Neutrophil (primary cell): ENCODE measurements around the gene MCCD1.
A peak's percentile ranks its signal among the peaks of the same experiment; 100 is the strongest.

Experiments
- H3K27ac ChIP-seq: fragments of 200-600 bp; sonication (generic); 2 replicates; pipeline ENCODE4 v1.5.1; 2016; ENCODE audit warnings: mild to moderate bottlenecking, moderate library complexity
- H3K27me3 ChIP-seq: fragments of 200-600 bp; sonication (generic); 2 replicates; pipeline ENCODE4 v1.6.0; 2016; ENCODE audit warnings: mild to moderate bottlenecking
- H3K36me3 ChIP-seq: fragments of 200-600 bp; sonication (generic); 2 replicates; pipeline ENCODE4 v1.5.1; 2017
- H3K4me1 ChIP-seq, 2 experiments: fragments of 200-600 bp in 1 of 2; sonication (generic) in 1 of 2; 1 replicate in 1 of 2; 2 replicates in 1 of 2; pipeline versions ENCODE4 v1.5.1 to v1.6.1; 2013 to 2016; ENCODE audit warnings: low read depth in 1 of 2, low read length in 1 of 2, mild to moderate bottlenecking in 1 of 2, moderate library complexity in 1 of 2; ENCODE audit not compliant: control insufficient read depth in 1 of 2, insufficient read depth in 1 of 2
- H3K4me3 ChIP-seq, 2 experiments: fragments of 200-600 bp in 1 of 2; sonication (generic) in 1 of 2; 1 replicate in 1 of 2; 2 replicates in 1 of 2; pipeline ENCODE4 v1.5.1; 2013 to 2016; ENCODE audit warnings: low read depth in 1 of 2, low read length in 1 of 2, mild to moderate bottlenecking in 1 of 2, moderate library complexity in 1 of 2
- H3K9me3 ChIP-seq: fragments of 200-600 bp; sonication (generic); 2 replicates; pipeline ENCODE4 v1.5.1; 2016
- TF ChIP-seq, protein P1 (sequence below): fragments of 200-600 bp; sonication (generic); IDR thresholded peaks from 2 replicates; pipeline ENCODE4 v1.5.1; 2016; ENCODE audit warnings: antibody characterized with exemption

Gene MCCD1

DNA sequence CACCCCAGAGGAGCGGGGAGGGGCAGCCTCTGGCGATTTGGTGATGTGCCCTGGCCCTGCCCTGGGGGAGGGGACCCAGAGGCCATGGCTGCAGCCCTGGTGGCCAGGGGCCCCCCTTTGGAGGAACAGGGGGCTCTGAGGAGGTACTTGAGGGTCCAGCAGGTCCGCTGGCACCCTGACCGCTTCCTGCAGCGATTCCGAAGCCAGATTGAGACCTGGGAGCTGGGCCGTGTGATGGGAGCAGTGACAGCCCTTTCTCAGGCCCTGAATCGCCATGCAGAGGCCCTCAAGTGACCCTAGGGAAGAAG, 29.5 kb downstream of the MCCD1 start:
- no peaks in the 10 kb centered on the region for H3K27me3 ChIP-seq
- TF ChIP-seq, protein P1, sequence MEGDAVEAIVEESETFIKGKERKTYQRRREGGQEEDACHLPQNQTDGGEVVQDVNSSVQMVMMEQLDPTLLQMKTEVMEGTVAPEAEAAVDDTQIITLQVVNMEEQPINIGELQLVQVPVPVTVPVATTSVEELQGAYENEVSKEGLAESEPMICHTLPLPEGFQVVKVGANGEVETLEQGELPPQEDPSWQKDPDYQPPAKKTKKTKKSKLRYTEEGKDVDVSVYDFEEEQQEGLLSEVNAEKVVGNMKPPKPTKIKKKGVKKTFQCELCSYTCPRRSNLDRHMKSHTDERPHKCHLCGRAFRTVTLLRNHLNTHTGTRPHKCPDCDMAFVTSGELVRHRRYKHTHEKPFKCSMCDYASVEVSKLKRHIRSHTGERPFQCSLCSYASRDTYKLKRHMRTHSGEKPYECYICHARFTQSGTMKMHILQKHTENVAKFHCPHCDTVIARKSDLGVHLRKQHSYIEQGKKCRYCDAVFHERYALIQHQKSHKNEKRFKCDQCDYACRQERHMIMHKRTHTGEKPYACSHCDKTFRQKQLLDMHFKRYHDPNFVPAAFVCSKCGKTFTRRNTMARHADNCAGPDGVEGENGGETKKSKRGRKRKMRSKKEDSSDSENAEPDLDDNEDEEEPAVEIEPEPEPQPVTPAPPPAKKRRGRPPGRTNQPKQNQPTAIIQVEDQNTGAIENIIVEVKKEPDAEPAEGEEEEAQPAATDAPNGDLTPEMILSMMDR = no peak
- no peaks in the 10 kb centered on the region for H3K36me3 ChIP-seq
- peak overlapping the region; percentile 62 to 68 for H3K4me3 ChIP-seq
- peak overlapping the region; percentile 98 for H3K27ac ChIP-seq
- H3K4me1 ChIP-seq = peaks cover 69 to 70% of the 10 kb centered on the region in 2 experiments
- H3K9me3 ChIP-seq = no peaks in the 10 kb centered on the region

GRCh38 chr6:31558631-31559500, 30.1 kb downstream of the MCCD1 start:
- Histone ChIP-seq H3K36me3 (no peaks in the 10 kb centered on the region), H3K4me1 (peaks cover 67 to 68% of the 10 kb centered on the region in 2 experiments), H3K27me3 (no peaks in the 10 kb centered on the region), H3K27ac (peak overlapping the region; percentile 98), H3K9me3 (no peaks in the 10 kb centered on the region), H3K4me3 (peak overlapping the region; percentile 62 to 68)
- TF ChIP-seq, protein P1 = peak; percentile 16

- H3K27ac ChIP-seq = peak overlapping the region; percentile 98
- no peaks in the 10 kb centered on the region for H3K9me3 ChIP-seq
- TF ChIP-seq, protein P1 = no peak
- no peaks in the 10 kb centered on the region for H3K36me3 ChIP-seq
- peaks cover 67 to 68% of the 10 kb centered on the region in 2 experiments for H3K4me1 ChIP-seq
- peak overlapping the region; percentile 62 to 68 for H3K4me3 ChIP-seq
- no peaks in the 10 kb centered on the region for H3K27me3 ChIP-seq
Measured at GRCh38 chr6:31559606-31559957, 30.8 kb downstream of the MCCD1 start.

GRCh38 chr6:31559958-31560696, 31.4 kb downstream of the MCCD1 start:
- Histone ChIP-seq H3K27me3 (no peaks in the 10 kb centered on the region), H3K4me1 (peaks cover 67 to 68% of the 10 kb centered on the region in 2 experiments)

GRCh38 chr6:31560697-31561058, 31.9 kb downstream of the MCCD1 start:
- Histone ChIP-seq H3K4me1 (peaks cover 67 to 68% of the 10 kb centered on the region in 2 experiments), H3K4me3 (peak overlapping the region; percentile 62 to 68), H3K9me3 (no peaks in the 10 kb centered on the region), H3K27me3 (no peaks in the 10 kb centered on the region), H3K36me3 (no peaks in the 10 kb centered on the region), H3K27ac (peak overlapping the region; percentile 98)
- TF ChIP-seq, protein P1 = no peak

More at GRCh38 chr6:31559958-31560696, 31.4 kb downstream of the MCCD1 start:
- Histone ChIP-seq H3K4me3 (peak overlapping the region; percentile 62 to 68), H3K36me3 (no peaks in the 10 kb centered on the region), H3K9me3 (no peaks in the 10 kb centered on the region), H3K27ac (peak overlapping the region; percentile 98)
- TF ChIP-seq, protein P1 = peak; percentile 46
